HG02840 (cell line): Measurements from ENCODE around the gene TGFB1I1.
A peak's percentile ranks its signal among the peaks of the same experiment; 100 is the strongest.
"Not testable (repeated sequence)": the region's sequence is repeated elsewhere in the genome, so short reads cannot be mapped to it uniquely, and the experiment has no call there.

Source experiments
- ATAC-seq: cut with Tn5 transposase; IDR thresholded peaks from one replicate; pipeline ENCODE4 v1.9.1; 2021; ENCODE audit warnings: mild to moderate bottlenecking, moderate library complexity, moderate number of reproducible peaks; ENCODE audit not compliant: unreplicated experiment, low FRiP score

Gene TGFB1I1

DNA sequence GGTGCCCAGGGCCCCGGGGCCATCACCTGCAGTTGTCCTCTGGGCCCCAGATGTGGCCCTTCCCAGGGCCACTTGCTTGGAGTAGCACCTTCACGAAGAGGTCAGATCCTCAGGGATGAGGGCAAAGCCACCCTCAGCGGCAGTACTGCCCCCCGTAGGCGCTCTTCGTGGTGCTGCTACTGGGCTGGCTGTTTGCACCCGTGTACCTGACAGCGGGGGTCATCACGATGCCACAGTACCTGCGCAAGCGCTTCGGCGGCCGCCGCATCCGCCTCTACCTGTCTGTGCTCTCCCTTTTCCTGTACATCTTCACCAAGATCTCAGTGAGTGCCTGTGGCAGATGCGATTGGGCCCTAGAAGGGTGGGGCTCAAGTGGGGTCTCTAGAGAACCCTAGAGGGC, 13.6 kb downstream of the TGFB1I1 start:
- no peak for ATAC-seq

- ATAC-seq, result no peak
These were observed 14.1 kb downstream of the TGFB1I1 start for GRCh38 chr16:31486045-31486444.

DNA sequence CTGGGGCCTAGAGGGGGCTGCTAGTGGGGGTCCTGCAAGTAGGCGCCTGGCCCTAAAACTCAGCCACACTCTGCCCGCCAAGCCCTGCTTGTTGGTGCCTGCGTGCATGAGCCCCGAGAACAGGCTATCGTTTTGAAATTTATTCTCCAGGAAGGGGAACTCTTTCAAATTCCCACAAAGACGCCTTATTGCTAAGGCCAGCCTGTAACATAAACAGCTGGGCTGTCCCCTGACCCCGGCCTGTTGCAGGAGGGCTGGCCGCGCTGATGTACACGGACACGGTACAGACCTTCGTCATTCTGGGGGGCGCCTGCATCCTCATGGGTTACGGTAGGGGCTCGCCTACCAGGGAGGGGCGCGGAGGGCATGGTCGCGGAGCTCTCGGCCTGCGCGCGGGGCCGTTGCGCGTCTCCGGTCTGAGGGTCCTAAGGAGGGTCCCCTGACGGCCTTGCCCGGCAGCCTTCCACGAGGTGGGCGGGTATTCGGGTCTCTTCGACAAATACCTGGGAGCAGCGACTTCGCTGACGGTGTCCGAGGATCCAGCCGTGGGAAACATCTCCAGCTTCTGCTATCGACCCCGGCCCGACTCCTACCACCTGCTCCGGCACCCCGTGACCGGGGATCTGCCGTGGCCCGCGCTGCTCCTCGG, 15.2 kb downstream of the TGFB1I1 start:
- no peak for ATAC-seq

- ATAC-seq, result no peak
These were observed 15.9 kb downstream of the TGFB1I1 start for GRCh38 chr16:31487720-31488467.

- no peak for ATAC-seq
These were observed 16.7 kb downstream of the TGFB1I1 start for GRCh38 chr16:31488468-31489297.

GRCh38 chr16:31489298-31489564, 17.3 kb downstream of the TGFB1I1 start:
- ATAC-seq, result no peak

DNA sequence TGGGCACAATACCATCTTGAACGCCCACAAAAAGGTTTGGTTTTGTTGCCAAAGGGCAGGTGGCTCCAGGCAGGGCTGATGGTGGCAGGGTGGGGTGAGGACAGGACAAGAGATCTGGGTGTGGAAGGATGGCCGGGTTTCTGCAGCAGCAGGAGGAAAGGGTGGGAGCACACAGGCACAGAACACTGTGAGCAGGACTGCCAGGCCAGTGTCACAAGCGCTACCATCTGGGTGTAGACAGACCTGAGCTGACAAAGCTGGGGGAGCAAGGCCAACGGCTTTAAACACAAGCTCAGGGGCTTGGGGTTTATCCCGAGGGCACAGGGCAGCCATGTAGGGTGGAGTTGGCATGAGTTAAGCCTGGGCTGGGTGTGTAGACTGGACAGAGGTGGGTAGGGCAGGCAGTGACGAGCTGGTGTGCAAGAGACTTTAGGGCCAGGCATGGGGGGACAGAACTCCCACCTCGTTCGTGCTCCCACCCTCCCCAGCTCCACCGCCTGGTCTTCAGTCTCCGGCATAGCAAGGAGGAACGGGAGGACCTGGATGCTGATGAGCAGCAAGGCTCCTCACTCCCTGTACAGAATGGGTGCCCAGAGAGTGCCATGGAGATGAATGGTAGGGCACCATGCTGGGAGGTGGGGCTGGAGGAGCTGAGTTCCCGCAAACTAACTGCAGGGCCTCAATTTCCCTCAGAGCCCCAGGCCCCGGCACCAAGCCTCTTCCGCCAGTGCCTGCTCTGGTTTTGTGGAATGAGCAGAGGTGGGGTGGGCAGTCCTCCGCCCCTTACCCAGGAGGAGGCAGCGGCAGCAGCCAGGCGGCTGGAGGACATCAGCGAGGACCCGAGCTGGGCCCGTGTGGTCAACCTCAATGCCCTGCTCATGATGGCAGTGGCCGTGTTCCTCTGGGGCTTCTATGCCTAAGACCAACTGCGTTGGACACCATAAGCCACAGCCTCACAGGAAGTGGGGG, 17.9 kb downstream of the TGFB1I1 start:
- ATAC-seq, result no peak

DNA sequence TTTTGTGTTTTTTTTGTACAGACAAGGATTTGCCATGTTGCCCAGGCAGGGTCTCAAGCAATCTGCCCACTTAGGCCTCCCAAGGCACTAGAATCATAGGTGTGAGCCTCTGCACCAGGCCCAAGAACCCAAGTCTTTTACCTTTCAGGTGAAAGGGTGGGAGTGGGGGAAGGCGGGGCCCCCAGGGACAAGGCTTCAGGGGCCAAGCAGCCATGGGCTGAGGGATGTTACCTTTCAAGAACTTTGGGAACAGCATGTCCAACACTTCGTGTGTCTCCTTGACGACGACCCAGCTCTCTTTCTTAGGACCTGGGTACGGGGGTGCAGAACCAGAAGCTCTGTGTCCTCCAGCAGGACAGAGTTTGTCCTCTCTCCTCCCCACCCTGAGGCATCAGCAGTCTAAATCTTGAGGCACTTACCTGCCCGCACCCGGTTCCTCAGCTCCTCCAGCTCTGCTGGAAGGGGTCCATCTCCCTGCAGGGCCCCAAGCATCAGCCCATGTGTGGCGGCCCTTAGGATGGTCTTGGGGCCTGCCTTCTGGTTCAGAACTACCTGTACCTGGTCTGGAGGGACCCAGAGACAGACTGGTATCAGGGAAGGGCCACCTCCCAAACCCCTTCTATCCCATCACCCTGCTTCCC, 19.9 kb downstream of the TGFB1I1 start:
- ATAC-seq, result no peak

- ATAC-seq, result no peak
These were observed 21.7 kb downstream of the TGFB1I1 start for GRCh38 chr16:31493506-31494125.

DNA sequence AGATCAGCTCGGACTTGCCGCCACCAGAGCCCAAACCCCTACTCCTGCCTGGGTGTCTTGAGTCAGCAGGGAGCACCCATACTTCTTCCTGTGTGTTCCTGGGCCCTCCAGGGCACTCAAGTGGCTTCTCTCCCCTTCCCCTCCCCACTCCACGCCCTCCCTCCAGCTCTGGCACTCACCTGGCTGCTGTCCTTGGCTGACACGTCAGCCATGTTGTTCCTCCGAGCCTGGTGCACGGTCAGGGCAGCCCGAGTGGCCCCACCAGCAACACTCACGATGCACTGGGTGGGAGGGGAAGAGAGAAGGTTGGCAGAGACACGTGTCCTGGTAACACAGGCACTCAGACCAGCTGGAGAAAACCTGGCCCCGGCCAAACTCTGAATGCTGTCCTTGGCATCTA, 24.7 kb downstream of the TGFB1I1 start:
- no peak for ATAC-seq

GRCh38 chr16:31498493-31498892, 26.5 kb downstream of the TGFB1I1 start:
- ATAC-seq, result no peak

DNA sequence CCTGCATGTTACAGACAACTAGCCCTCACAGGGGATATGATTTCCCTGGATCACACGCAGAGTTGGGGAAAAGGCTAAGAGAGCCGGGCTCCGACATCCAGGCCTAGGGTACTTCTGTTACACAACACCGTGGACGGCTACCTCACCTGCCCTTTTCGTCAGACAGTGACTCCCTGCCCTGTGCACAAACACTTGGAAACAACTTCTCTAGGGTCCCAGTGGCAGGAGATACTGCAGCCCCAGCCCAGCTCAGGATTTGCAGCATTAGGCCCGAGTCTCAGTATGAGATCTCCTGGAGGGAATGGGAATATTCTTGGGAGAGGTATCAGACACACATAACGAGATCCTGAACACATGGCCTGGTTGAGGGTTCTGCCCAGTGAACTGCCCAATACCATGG, 28.0 kb downstream of the TGFB1I1 start:
- ATAC-seq, result no peak

DNA sequence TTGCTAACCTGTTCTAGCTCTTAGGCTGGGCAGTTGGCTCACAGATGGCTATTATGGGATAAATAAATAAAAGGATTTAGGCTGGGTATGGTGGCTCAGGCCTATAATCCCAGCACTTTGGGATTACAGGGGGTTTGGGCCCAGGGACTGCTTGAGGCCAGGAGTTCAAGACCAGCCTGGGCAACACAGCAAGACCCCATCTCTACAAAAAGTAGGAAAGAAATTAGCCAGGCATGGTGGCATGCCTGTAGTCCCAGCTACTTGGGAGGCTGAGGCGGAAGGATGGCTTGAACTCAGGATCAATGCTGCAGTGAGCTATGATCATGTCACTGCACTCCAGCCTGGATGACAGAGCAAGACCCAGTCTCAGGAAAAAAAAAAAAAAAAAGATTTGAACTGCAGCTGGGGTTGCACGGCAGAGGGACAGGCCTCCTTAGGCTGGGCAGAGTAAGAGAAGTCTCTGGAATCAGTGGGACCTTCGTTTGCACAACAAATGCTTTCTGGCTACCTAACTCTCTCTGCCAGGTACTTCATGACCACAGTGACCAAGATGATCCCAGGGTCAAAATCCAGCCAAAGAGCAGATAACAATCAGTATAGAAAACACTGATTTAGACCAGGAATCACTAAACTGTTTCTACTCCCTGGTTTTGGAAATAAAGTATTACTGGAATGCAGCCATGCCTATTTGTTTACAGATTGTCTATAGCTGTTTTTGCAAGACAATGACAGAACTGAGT, 29.4 kb downstream of the TGFB1I1 start:
- no peak for ATAC-seq

DNA sequence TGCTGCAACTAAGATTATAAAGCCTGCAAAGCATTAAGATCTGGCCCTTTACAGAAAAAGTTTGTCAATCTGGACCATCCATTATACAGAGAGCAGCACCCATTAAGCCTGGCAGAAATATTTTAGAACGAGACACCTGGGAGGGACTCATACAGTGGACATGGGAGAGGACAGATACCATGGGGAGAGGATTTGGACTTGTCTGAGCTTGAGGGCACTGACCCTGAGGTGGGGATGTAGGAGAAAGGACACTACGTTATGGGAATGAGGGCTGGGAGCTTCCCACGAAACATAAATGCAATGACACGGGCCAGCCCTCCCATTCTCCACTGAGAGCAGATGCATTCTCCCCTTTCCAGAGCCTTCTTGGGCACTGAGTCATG, 30.0 kb downstream of the TGFB1I1 start:
- no peak for ATAC-seq

DNA sequence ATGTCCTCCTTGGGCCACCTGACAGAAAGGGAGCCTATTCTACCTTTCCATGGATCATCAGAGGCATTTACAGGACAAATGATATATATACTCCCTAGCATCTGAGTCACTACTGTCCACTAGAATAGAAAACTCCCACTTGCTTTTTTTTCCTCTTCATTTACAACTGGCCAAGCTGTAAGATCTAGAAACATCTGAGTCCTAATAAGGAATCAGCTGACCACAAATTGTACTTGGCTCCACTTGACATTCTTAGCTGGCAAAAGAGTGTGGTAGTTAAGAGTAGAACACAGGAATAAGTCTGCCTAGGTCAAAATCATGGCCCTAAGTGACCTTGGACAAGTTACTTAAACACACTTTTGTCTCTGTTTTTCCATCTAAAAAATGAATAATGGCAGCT, 31.0 kb downstream of the TGFB1I1 start:
- no peak for ATAC-seq

DNA sequence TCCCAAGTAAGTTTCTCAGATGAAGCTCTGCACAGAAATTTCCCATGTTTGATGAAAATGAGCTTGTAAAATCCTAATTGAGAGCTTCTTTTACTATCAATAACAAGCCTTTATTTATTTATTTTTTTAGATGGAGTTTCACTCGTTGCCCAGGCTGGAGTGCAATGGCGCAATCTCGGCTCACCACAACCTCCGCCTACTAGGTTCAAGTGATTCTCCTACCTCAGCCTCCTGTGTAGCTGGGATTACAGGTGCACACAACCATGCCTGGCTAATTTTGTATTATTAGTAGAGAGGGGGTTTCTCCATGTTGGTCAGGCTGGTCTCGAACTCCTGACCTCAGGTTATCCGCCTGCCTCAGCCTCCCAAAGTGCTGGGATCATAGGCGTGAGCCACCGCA, 31.6 kb downstream of the TGFB1I1 start:
- ATAC-seq, result not testable (repeated sequence)

GRCh38 chr16:31504159-31504558, 32.2 kb downstream of the TGFB1I1 start:
- ATAC-seq, result no peak

GRCh38 chr16:31505483-31505882, 33.5 kb downstream of the TGFB1I1 start:
- ATAC-seq, result peak; percentile 39

DNA sequence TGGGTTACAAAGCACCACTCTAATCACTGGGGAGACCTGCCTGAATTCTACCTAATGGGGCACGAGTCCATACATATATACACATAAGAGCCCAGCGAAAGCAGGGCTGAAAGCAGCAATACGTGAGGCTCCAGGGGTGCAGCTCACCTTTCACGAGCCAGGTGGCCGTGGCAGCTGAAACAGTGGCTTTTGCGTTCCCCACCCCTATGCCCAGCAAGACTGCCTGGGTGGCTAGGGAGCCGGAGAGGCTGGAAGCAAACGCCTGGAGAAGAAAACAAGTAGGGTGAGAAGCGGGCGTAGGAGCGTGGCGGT, 35.6 kb downstream of the TGFB1I1 start:
- ATAC-seq, result no peak
